GM19438 (cell line): ENCODE data around the gene RIN1.
"Not testable (repeated sequence)": the region's sequence is repeated elsewhere in the genome, so short reads cannot be mapped to it uniquely, and the experiment has no call there.

Source experiments
- ATAC-seq: cut with Tn5 transposase; IDR thresholded peaks from one replicate; pipeline ENCODE4 v1.9.1; 2021; ENCODE audit warnings: low read depth; ENCODE audit not compliant: unreplicated experiment

Gene RIN1, protein sequence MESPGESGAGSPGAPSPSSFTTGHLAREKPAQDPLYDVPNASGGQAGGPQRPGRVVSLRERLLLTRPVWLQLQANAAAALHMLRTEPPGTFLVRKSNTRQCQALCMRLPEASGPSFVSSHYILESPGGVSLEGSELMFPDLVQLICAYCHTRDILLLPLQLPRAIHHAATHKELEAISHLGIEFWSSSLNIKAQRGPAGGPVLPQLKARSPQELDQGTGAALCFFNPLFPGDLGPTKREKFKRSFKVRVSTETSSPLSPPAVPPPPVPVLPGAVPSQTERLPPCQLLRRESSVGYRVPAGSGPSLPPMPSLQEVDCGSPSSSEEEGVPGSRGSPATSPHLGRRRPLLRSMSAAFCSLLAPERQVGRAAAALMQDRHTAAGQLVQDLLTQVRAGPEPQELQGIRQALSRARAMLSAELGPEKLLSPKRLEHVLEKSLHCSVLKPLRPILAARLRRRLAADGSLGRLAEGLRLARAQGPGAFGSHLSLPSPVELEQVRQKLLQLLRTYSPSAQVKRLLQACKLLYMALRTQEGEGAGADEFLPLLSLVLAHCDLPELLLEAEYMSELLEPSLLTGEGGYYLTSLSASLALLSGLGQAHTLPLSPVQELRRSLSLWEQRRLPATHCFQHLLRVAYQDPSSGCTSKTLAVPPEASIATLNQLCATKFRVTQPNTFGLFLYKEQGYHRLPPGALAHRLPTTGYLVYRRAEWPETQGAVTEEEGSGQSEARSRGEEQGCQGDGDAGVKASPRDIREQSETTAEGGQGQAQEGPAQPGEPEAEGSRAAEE

DNA sequence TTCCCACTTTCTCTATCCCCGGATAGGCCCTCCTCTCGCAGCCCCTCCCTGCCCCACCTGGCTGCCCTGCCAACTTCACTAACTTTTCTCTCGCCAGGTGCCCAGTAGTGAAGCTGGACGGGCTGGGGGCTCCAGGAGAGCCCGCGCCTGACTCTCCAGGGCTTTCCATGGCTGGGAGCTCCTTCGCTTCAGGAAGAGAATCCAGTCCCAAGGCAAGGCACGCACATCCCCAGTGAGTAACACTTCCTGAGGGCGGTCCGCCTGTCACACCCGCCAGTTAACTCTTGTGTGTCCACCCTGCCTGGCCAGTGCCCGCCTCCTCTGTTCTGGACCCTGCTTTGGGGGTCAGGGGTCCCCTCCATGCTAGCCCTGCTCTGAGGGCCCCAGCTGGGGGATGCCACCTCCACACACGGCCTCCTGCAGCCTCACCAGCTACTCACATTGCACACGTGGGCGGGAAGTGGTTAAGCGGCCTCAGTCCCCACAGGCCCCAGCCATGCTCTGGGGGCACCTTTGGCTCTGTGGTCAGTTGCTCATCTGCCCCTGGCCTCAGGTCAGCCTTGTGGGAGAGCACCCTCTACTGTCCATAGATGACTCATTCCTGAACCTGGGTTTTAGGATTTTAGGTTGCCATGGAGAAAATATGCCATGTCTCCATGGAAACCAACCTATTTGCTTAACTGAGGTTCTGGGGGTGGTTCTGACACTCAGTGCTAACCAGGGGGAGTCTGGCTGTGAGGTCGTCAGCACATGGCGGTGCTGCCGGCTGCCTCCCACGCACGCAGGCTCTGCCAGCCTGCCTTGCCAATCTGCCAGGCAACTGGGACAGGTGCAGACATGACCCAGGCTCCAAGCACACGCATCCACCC lies at the start of gene RIN1:
Gene RIN1 (minus strand): TSS at position 201 of the 869 bp plus-strand sequence. CDS start 32 bp downstream, at position 169.
- peak; percentile 61 for ATAC-seq

DNA sequence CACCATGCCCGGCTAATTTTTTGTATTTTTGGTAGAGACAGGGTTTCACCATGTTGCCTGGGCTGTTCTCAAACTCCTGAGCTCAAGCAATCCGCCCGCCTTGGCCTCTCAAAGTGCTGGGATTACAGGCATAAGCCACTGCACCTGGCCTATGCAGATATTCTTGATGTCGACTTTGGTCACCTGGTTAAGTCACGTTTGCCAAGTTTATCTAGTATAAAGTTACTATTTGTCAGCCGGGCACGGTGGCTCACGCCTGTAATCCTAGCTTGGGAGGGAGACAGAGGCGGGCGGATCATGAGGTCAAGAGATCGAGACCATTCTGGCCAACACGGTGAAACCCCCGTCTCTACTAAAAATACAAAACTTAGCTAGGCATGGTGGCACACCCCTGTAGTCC lies 48.1 kb upstream of the RIN1 start:
- not testable (repeated sequence) for ATAC-seq

DNA sequence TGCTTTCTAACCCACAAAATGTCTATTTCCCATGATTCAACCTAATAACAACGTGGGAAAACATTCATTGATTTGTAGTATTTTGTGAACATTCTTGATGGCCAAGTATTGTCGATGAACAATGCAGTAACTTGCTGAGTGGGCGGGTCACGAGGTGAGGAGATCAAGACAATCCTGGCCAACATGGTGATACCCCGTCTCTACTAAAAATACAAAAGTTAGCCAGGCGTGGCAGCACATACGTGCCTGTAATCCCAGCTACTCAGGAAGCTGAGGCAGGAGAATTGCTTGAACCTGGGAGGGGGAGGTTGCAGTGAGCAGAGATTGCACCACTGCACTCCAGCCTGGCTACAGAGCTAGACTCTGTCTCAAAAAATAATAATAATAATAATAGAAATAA lies 44.0 kb upstream of the RIN1 start:
- not testable (repeated sequence) for ATAC-seq

DNA sequence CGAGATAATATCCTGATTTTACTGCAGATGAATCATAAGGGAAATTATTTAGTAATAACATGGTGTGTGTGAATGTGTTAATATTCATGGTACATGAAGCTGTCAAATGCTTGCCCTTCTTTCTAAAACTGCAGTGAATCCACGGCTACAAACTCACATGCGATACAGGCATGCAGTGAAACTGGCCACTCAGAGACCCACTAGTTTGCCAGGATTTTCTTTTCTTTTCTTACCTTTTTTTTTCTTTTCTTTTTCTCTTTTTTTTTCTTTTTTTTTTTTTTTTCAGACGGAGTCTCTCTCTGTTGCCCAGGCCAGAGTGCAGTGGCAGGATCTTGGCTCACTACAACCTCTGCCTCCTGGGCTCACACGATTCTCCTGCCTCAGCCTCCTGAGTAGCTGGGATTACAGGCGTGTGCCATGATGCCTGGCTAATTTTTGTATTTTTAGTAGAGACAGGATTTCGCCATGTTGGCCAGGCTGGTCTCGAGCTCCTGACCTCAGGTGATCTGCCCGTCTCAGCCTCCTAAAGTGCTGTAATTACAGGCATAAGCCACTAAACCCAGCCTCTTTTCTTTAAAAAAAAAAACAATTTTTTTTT lies 37.6 kb upstream of the RIN1 start:
- ATAC-seq, result not testable (repeated sequence)

DNA sequence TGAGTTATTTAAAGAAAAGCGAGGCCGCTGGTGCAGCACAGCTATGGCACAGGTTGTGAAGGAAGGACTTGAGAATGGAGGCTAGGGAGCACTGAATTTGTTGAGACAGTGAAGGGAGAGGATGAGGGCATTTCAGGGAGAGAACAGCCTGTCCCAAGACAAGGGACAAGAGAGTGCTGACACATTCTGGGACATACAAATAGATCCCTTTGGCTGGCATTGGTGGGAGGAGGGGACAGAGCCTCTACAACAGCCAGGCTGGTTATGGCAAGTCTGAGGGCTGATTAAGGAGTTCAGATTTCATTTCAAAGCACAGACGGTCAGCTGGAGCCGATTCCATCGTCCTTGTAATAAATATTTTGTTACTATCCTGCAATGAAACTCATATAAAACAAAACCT lies 37.0 kb upstream of the RIN1 start:
- ATAC-seq, result no peak

DNA sequence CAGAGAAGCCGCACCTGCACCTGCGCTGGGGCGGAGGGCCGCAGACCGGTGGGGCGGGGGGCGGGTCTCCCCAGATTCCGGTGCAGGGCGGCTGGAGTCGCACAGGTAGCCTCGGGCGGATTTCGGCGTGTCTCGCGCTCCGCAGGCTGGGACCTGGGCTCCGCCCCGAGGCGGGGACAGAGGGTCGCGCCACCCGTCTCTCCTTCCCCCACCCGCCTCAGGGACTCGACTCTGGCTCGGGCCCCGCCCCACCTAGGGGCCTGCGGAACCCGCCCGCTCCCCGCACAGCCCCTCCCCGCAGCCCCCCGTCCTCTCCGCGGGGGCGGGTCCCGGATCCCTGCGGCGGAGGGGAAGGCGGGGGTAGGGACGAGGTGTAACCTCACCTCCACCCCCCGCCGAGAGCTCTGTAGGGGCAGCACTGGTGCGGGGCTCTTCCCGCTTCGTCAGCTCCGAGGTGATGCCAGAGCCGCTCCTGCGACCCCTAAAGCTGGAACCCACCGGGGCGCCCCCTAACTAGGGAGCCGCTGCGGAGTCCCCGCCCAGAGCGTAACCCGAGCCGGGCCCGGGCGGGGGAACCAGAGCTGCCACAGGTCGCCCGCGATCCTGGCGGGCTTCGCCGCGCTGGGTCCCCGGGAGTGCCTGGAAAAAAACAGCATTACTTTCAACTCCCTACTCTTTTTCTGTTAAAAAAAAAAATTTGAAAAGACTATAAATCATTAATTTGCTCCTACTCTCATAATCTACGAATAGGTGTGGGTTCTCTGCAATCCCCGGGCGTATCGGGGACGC lies 35.6 kb upstream of the RIN1 start, which contains the start of gene SLC29A2:
Gene SLC29A2 (minus strand): TSS at position 134 of the 789 bp plus-strand sequence. CDS start 169 bp downstream, outside the sequence.
- peak; percentile 66 for ATAC-seq

DNA sequence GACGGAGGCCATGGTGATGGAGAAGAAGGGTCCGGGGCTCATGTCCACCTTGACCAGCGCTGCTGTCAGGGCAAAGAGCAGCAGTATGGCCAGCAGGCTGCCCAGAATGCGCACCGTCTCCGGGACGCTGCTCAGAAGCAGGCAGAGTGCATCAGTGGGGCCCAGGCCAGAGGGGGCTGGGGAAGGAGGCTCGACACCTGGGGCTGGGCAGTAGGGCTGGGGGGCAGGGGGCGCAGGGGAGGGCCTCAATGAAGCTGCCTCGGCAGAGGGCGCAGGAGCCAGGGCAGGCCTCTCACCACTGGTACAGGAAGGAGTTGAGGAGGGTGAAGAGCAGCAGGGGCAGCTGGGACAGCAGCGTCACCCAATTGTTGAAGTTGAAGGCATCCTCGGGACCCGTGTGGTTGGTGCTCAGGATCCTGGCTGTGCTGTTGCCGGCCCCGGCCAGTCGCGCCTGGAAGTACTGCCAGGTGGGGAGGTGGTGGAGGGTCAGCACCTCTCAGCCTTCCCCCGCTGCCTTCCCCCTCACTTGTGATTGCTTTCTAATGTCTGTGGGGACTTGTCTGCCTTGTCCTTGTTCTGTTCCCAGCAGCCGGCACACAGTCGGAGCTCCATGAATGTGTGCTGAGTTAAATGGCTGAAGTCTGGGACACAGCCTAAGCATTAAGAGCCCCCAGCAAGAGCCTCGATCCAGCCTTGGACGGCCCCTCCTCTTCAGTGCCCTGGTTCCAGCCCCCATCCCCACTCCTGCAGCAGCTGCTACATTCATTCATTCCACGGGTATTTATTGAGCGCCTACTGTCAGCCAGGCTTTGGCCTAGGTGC lies 33.0 kb upstream of the RIN1 start:
- no peak for ATAC-seq

DNA sequence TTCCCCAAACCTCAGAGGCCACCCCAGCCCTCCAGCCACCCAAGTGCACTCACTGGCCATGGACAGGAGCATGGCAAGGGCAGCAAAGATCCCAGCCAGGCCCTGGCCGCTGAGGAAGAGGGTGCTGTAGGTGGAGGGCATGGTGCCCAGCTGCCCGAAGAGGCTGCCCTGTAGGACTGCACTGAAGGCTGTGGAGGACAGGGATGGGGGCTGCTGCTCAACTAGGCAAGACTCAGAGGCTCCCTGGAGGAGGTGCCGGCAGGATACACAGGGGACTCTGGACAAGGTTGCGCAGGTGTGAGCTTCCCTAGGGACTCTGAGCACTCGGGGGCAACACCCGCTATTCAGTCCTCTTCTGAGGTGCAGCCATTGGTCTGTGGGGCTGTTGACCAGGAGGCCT lies 32.2 kb upstream of the RIN1 start:
- ATAC-seq, result no peak

DNA sequence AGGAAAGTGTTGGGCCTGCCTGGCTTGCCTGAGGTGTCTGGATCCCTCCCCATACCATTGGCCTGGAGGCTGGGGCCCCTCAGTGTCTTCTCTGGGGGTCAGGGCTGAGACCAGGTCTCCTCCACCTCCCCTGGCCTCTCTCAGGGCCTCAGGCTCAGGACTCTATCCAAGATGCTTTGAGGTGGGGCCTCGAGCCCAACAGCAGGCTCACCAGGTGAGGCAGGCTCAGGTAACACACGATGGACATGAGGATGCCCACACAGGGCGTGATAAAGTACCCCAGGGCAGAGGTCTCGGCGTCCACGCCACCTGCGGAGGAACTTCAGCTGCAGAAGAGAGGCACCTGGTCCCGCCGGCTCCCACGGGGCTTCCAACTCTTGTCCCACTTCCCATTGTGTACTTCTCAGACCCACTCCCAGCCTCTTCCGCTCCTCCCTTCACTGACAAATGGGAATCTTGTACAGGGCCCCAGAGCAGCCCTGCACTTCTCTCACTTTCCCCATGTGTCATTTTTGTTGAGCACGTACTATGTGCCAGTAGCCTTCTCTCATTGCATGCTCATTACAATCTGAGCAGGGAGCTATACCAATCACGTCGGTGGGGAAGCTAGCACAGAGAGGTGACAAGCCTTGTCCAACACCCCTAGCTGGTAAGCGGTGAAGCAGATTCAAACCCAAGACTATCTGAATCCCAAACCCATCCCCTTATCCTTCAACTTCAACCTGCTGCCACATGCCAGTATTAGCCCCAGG lies 31.5 kb upstream of the RIN1 start:
- no peak for ATAC-seq

DNA sequence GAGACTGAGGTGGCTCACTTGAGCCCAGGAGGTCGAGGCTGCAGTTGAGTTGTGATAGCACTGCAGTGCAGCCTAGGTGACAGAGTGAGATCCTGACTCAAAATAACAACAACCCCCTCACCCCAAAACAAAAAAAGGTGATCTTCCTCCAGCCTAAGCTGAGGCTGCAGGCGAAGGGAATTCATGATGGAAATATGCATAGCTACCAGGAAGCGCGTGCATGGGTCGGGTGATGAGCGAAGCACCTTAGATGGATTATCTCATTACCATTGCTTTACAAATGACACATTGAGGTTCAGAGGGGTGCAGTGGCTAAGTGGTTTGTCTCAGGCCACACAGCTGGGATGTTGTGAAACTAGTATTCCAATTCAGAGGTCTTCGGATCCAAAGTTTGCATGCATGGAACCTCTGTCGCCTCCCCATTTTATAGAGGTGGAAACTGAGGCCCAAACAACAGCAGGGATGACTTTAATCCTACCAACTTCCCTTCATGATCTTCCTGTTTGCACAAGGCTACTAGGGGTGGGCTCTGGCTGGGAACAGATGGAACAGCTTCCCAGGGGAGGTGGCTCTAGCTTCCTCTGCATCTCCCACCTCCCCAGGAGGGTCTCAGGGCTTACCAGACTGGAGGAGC lies 30.7 kb upstream of the RIN1 start:
- no peak for ATAC-seq

DNA sequence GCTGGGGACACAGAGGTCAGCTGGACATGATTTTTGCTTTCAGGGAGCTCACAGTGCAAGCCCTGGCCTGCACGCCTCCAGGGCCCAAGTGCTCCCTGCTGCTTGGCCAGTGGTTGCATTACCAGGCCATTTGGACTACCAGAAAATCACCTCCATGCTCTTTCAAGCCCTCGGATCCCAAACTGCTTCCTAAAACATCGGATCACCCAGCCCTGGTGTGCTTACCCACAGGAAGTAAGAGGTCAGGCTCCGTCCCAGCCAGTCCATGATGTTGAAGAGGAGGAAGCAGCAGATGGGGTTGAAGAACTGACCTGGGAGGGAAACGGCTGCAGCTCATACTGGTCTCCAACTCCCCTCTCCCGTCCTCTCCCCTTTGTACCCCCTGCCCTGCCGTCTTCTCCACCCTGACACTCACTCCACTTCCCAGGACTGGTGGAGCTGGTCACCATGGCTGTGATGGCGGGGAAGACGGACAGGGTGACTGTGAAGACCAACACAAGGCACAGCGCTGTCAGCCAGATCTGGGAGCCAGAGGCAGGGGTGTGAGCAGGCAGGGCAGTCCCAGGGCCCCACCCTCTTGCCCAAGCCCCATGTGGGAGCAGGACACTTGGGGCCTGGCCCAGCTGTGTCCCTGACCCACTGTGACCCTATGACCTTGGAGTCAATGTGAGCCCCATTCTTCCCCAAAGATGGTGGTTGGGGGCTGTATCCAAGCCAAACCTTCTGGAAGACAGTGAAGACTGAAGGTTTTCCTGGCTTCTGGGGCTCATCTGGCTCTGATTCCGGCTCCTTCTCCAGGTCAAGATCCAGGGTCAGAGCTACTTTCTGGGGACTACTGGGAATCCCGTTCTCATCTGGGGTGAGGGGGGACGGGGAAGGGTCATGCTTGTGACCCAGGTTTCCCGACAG lies 29.7 kb upstream of the RIN1 start:
- ATAC-seq, result no peak

DNA sequence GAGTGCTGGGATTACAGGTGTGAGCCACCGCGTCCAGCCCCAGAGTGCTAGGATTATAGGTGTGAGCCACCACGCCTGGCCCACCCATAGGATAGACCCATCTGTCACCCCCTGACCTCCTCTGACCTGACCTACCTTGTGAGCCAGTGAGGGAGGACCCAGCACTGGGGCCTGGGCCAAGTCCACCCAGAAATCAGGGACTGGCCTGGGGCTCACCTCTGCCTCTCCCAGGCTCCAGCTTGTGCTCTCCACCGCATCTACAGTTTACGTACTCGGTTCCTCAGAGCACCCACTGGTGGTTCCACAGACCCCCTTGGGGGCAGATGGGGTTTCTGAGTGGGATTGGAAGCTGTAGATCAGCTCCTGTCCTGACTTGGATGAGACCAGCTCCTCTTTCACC lies 28.9 kb upstream of the RIN1 start:
- no peak for ATAC-seq

DNA sequence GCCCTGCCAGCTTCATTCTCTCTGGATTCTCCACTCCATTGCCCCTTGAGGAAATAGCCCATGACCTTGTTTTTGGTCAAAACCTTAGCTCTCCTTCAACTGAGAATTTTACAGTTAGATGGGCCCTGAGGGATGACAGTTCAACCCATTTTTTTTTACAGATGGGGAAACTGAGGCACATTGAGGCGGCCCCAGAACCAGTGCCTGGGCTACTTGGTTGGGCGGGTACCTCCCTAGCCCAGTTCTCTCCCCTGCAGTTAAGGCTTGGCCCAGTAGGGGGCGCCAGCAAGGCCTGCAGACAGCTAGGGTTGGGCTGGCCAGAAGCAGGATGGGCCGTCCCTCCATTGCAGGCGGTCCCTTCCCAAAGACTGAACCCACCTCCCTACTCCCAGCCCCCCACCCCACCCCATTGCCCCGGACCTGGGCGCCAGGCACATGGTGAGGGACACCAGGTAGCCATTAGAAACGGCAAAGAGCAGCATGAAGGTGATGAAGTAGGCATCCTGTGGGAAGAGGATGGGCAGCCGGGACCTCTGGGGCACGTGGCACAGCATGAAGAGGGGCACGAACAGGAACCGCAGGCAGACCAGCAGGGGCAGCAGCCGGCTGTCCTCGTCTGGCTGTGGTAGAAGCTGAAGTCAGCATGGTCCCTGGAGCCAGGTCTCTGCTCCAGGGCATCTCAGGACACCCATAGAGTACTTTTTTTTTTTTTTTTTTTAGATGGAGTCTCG lies 27.7 kb upstream of the RIN1 start:
- ATAC-seq, result no peak

DNA sequence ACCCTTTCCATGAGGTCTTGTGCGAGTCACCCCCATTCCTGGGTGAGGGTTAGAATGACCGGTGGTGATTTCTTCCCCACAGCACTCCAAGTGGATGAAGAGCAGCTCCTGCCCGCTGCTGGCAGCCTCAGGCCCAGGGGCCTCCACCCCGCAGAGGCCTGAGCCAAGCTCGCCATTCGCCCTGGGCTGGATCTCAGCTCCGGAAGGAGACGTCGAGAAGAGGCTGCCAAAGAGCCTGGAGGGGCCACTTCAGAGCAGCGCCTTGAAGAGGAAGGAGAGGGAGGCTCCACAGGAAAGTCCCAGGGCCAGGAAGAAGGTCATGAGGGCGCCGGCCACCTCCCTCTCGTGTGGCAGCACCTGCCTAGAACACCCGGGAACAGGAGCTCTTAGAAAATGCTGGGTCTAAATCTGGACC lies 27.0 kb upstream of the RIN1 start:
- ATAC-seq, result no peak

DNA sequence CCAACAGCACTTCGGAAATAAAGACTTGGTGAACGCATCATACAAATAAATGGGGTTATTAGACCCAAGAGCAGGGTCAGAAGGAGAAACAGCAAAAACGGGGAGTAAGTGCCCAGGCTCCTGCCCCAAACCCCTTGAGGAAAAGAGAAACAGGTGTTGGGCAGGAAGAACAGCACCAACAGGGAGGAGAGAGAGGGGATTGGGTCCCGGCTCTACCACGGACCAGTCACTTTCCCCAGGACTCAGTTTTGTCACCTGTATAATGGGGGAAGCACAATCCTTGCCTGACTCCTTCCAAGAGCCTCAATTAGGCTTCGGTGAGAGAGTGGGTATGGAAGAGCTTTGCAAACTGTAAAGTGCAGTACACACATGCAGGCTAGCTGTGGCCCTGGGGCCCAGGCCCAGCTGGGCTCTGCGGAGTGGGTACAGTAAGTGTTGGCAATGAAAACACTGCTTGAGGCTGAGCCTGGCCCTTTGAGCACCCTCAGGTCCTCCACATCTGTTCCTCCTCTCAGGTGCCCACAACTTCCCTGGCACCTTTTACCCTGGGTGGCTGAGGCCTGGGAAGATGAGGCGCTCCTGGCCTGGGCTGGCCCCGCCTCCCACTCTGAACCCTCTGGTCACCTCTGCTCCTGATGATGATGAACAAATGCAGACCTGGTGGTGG lies 26.4 kb upstream of the RIN1 start:
- no peak for ATAC-seq
